Measurements from ENCODE around the gene NPAS3. TPM values are rescaled to one million over a fixed set of nuclear protein-coding genes. Genes with fewer than 3 reads are reported as not detected.

The NPAS3 gene
- total and polyA plus RNA-seq, 2 of the 8 experiments (the other 6 are each of a cell fraction or from before 2014, with no cell fraction given) = 0.11 to 0.60 TPM

DNA sequence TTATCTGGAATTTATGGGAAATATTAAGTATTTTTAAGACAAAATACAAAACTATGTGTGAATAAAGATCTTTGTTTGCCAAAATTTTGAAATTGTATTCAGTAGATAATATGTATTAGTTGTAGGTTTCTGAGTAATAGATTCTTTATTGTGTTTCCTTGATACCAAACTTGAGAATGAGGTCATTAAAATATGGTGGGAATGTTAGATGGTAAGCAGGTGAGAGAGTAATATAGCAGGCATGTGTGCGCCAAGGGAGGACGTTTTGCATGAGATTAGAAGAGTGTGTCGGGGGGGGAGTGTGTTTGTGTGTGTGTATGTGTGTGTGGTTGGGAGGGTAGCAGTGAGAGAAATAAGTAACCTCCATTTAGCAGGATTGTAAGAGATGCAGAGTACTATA, 376.5 kb downstream of the NPAS3 start:
- Histone ChIP-seq H3K4me1 (replicated peaks in 1 of 4; ENCODE audit: control insufficient read depth in 3 of 4, insufficient read depth in 4 of 4, low read length in 3 of 4) (no peaks in the 10 kb centered on the region), H3K4me3 (ENCODE audit: extremely low read depth in 1 of 4, insufficient read depth in 2 of 4, low read depth in 3 of 4, low read length in 4 of 4) (no peak overlapping the region), H3K9me3 (ENCODE audit: insufficient read depth in 2 of 2, low read depth in 1 of 2, low read length in 1 of 2) (no peaks in the 10 kb centered on the region), H3K23me2 (ENCODE audit: low read depth, low read length) (peaks cover 2% of the 10 kb centered on the region; the same call in 1 of the 2 replicates), H3K56ac (replicated peaks; ENCODE audit: insufficient read length, low read depth, low read length) (no peak overlapping the region), H3K14ac (ENCODE audit: insufficient read length) (no peak overlapping the region), H2BK120ac (replicated peaks; ENCODE audit: low read depth, low read length) (no peak overlapping the region), H4K20me1 (replicated peaks in 1 of 2; ENCODE audit: control insufficient read depth in 1 of 2, insufficient read depth in 2 of 2, low read length in 2 of 2) (no peaks in the 10 kb centered on the region), H4K5ac (ENCODE audit: insufficient read length, low read depth, low read length) (no peak overlapping the region), H3K79me2 (ENCODE audit: control insufficient read depth in 1 of 2, insufficient read depth in 2 of 2, low read length in 2 of 2) (no peaks in the 10 kb centered on the region), H3K27me3 (replicated peaks in 1 of 4; ENCODE audit: control insufficient read depth in 3 of 4, extremely low read depth in 1 of 4, insufficient read depth in 3 of 4, low read length in 3 of 4) (no peaks in the 10 kb centered on the region), H4K8ac (ENCODE audit: extremely low read depth, insufficient read depth, low read length) (no peak overlapping the region), H3K4me2 (ENCODE audit: insufficient read depth in 1 of 2, low read depth in 2 of 2, low read length in 2 of 2) (no peak overlapping the region), H4K91ac (replicated peaks; ENCODE audit: insufficient read length, low read length) (no peak overlapping the region), H2BK20ac (ENCODE audit: low read length) (no peak overlapping the region), H3K18ac (ENCODE audit: extremely low read depth, low read length) (no peak overlapping the region), H2BK15ac (ENCODE audit: low read length) (no peak overlapping the region), H3K36me3 (ENCODE audit: control insufficient read depth in 2 of 4, insufficient read depth in 4 of 4, low read length in 3 of 4) (no peaks in the 10 kb centered on the region), H3K9ac (replicated peaks in 1 of 4; ENCODE audit: extremely low read depth in 1 of 4, low read depth in 3 of 4, low read length in 3 of 4) (no peak overlapping the region), H3K4ac (replicated peaks; ENCODE audit: insufficient read length, low read depth, low read length) (no peak overlapping the region), H2AFZ (ENCODE audit: low read length) (no peak overlapping the region), H2BK12ac (ENCODE audit: low read depth, low read length) (no peak overlapping the region), H3K79me1 (ENCODE audit: low read depth, low read length) (no peaks in the 10 kb centered on the region), H2AK5ac (ENCODE audit: low read depth, low read length) (no peak overlapping the region), H2BK5ac (ENCODE audit: low read depth, low read length) (no peak overlapping the region), H3K27ac (ENCODE audit: low read depth, low read length) (no peak overlapping the region), H3K23ac (ENCODE audit: insufficient read length) (no peak overlapping the region)
- POLR2A ChIA-PET (ENCODE audit: partially characterized antibody) = no interaction called here
- CTCF ChIA-PET (ENCODE audit: partially characterized antibody) = no interaction called here
- WGBS, 2 experiments (ENCODE audit: extremely low coverage in 1 of 2, insufficient coverage in 1 of 2, insufficient read length in 1 of 2, insufficient replicate concordance in 2 of 2, low coverage in 1 of 2, low lambda C conversion rate in 2 of 2, missing lambda C conversion rate in 1 of 2) = 89 to 100% methylated on average over 1 to 3 of the region's 3 CpGs
- DNase-seq (ENCODE audit: low read depth in 1 of 2, low spot score in 2 of 2) (no peak), FAIRE-seq (no peak)
- TF ChIP-seq RBBP5 (IDR thresholded peaks at IDR 0.05; ENCODE audit: borderline replicate concordance, low read depth, low read length) (no peak), TEAD4 (IDR thresholded peaks at IDR 0.05; ENCODE audit: low read depth, low read length) (no peak), SIN3A (conservative IDR thresholded peaks at IDR 0.05 in 1 of 2, IDR thresholded peaks at IDR 0.05 in 1 of 2; ENCODE audit: low read depth in 1 of 2, low read length in 2 of 2) (no peak), CHD2 (IDR thresholded peaks at IDR 0.05; ENCODE audit: low read length) (no peak), CBX5 (IDR thresholded peaks at IDR 0.05; ENCODE audit: low read depth, low read length) (no peak), NRF1 (IDR thresholded peaks at IDR 0.05; ENCODE audit: low read depth, low read length) (no peak)

All from H1 (cell line).